ENCODE results near the gene TET1. TPM values are rescaled to one million over a fixed set of nuclear protein-coding genes. Genes with fewer than 3 reads are reported as not detected.

The TET1 gene
- total RNA-seq, 1 experiment from 2014 or later: 2.3 TPM

DNA sequence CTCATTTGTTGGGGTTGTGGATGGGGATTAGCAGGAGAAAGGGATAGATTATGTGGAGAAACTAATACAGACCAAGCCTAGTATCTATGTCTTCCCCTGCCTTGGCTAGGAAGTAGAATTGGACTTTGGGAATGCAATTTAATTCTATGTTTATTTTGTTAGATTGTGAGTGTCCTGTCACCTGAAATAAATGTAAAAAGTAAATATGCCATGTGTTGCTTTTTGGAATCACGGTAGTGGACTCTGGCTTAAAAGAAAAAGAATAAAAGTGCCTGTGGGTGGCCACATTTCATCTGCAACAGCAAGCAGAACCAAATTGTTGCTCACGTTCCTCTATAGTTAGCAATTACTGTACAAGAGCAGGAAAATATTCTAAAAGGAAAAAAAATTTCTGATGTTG lies 42.3 kb downstream of the TET1 start:
- DNase-seq (ENCODE audit: low read depth, low spot score) (no peak), ATAC-seq (no peak)
- POLR2A ChIA-PET: no interaction called here
- H3K4me3 ChIP-seq (ENCODE audit: low read depth in 2 of 2, low read length in 2 of 2): no peak overlapping the region
- H3K36me3 ChIP-seq (ENCODE audit: control insufficient read depth, insufficient read depth, low read length): no peaks in the 10 kb centered on the region
- intact Hi-C loops (cut with micrococcal nuclease; ENCODE audit: unreplicated experiment) (no loop called here), in situ Hi-C loops (cut with HindIII; ENCODE audit: low pct_unique_long_range_greater_than_20kb, low sequenced_read_pairs) (no loop called here)
- H3K9me3 ChIP-seq (ENCODE audit: control insufficient read depth, insufficient read depth, low read depth, low read length): no peaks in the 10 kb centered on the region
- H3K27me3 ChIP-seq (ENCODE audit: control insufficient read depth, insufficient read depth, low read length): no peaks in the 10 kb centered on the region
- CTCF ChIA-PET: no interaction called here
- BruUV-seq (replicated peaks): no TSS peak
- TF ChIP-seq POLR2AphosphoS5 (IDR thresholded peaks at IDR 0.05; ENCODE audit: low read depth, low read length) (no peak), TCF7L2 (IDR thresholded peaks at IDR 0.05; ENCODE audit: low read depth, low read length) (no peak), SIN3A (IDR thresholded peaks at IDR 0.05; ENCODE audit: borderline replicate concordance, insufficient read depth, low read depth, low read length) (no peak)
- TF ChIP-seq, protein P1, sequence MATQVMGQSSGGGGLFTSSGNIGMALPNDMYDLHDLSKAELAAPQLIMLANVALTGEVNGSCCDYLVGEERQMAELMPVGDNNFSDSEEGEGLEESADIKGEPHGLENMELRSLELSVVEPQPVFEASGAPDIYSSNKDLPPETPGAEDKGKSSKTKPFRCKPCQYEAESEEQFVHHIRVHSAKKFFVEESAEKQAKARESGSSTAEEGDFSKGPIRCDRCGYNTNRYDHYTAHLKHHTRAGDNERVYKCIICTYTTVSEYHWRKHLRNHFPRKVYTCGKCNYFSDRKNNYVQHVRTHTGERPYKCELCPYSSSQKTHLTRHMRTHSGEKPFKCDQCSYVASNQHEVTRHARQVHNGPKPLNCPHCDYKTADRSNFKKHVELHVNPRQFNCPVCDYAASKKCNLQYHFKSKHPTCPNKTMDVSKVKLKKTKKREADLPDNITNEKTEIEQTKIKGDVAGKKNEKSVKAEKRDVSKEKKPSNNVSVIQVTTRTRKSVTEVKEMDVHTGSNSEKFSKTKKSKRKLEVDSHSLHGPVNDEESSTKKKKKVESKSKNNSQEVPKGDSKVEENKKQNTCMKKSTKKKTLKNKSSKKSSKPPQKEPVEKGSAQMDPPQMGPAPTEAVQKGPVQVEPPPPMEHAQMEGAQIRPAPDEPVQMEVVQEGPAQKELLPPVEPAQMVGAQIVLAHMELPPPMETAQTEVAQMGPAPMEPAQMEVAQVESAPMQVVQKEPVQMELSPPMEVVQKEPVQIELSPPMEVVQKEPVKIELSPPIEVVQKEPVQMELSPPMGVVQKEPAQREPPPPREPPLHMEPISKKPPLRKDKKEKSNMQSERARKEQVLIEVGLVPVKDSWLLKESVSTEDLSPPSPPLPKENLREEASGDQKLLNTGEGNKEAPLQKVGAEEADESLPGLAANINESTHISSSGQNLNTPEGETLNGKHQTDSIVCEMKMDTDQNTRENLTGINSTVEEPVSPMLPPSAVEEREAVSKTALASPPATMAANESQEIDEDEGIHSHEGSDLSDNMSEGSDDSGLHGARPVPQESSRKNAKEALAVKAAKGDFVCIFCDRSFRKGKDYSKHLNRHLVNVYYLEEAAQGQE (IDR thresholded peaks at IDR 0.05; ENCODE audit: insufficient read depth in 1 of 2, low read depth in 2 of 2, low read length in 1 of 2): no peak
- TF ChIP-seq, protein P2, sequence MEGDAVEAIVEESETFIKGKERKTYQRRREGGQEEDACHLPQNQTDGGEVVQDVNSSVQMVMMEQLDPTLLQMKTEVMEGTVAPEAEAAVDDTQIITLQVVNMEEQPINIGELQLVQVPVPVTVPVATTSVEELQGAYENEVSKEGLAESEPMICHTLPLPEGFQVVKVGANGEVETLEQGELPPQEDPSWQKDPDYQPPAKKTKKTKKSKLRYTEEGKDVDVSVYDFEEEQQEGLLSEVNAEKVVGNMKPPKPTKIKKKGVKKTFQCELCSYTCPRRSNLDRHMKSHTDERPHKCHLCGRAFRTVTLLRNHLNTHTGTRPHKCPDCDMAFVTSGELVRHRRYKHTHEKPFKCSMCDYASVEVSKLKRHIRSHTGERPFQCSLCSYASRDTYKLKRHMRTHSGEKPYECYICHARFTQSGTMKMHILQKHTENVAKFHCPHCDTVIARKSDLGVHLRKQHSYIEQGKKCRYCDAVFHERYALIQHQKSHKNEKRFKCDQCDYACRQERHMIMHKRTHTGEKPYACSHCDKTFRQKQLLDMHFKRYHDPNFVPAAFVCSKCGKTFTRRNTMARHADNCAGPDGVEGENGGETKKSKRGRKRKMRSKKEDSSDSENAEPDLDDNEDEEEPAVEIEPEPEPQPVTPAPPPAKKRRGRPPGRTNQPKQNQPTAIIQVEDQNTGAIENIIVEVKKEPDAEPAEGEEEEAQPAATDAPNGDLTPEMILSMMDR (IDR thresholded peaks at IDR 0.05): no peak
- H3K27ac ChIP-seq (ENCODE audit: low read length): no peak overlapping the region
- peaks cover 21% of the 10 kb centered on the region for H3K4me1 ChIP-seq (ENCODE audit: control insufficient read depth, insufficient read depth, low read length)

DNA sequence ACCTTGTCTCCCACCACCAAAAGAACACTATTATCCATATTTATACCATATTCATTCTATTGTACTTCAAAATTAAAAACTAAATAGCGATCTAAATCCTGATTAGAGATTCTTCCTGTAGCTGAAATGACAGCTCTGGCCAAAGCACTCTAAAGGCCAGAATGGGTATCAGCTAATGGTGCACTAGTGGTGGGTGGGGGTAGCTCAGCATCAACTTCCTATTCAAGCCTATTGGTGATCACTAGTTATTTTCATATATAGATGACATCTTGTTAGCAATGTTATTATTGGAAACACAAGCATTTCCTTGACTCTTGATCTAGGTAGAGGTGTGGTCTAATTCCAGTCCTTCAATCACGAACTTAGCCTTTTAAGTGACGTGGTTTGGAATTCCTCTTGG lies 43.6 kb downstream of the TET1 start:
- BruUV-seq (replicated peaks): no TSS peak

More for the DNA sequence above, 43.6 kb downstream of the TET1 start:
- CTCF ChIA-PET: interaction anchor here (0.7 kb wide), 1 partner anchor 53 kb away, joined by 3 read pairs; no protein-coding TSS in a partner anchor
- POLR2A ChIA-PET: no interaction called here
- Histone ChIP-seq H3K27me3 (ENCODE audit: control insufficient read depth, insufficient read depth, low read length) (no peaks in the 10 kb centered on the region), H3K9me3 (ENCODE audit: control insufficient read depth, insufficient read depth, low read depth, low read length) (no peaks in the 10 kb centered on the region), H3K27ac (ENCODE audit: low read length) (no peak overlapping the region), H3K36me3 (ENCODE audit: control insufficient read depth, insufficient read depth, low read length) (no peaks in the 10 kb centered on the region), H3K4me3 (ENCODE audit: low read depth in 2 of 2, low read length in 2 of 2) (no peak overlapping the region), H3K4me1 (ENCODE audit: control insufficient read depth, insufficient read depth, low read length) (peaks cover 21% of the 10 kb centered on the region)
- in situ Hi-C loops (cut with HindIII; ENCODE audit: low pct_unique_long_range_greater_than_20kb, low sequenced_read_pairs) (no loop called here), intact Hi-C loops (cut with micrococcal nuclease; ENCODE audit: unreplicated experiment) (no loop called here)
- TF ChIP-seq POLR2AphosphoS5 (IDR thresholded peaks at IDR 0.05; ENCODE audit: low read depth, low read length) (no peak), TCF7L2 (IDR thresholded peaks at IDR 0.05; ENCODE audit: low read depth, low read length) (no peak), SIN3A (IDR thresholded peaks at IDR 0.05; ENCODE audit: borderline replicate concordance, insufficient read depth, low read depth, low read length) (no peak)
- TF ChIP-seq, protein P2 (IDR thresholded peaks at IDR 0.05): no peak
- TF ChIP-seq, protein P1 (IDR thresholded peaks at IDR 0.05; ENCODE audit: insufficient read depth in 1 of 2, low read depth in 2 of 2, low read length in 1 of 2): no peak
- ATAC-seq (no peak), DNase-seq (ENCODE audit: low read depth, low spot score) (no peak)

Measured in Panc1 (cell line).